Keratinocyte (primary cell): Measurements from ENCODE around the gene MLF1. TPM values are rescaled to one million over a fixed set of nuclear protein-coding genes. Genes with fewer than 3 reads are reported as not detected.

Experiments
- DNase-seq: peaks from one replicate; pipeline ENCODE4 v3.0.0-alpha.2; 2011; ENCODE audit warnings: low read depth, missing footprints, low spot score
- FAIRE-seq: peaks from 2 replicates; lab custom pipeline; 2011; peaks lifted over from hg19 to GRCh38; lab: Jason Lieb, UNC
- H2AFZ ChIP-seq: 2 replicates; pipeline ENCODE4 v1.6.0; 2012; ENCODE audit warnings: low read length, control low read depth, inconsistent platforms; ENCODE audit not compliant: control insufficient read depth
- H3K27ac ChIP-seq: 2 replicates; pipeline ENCODE4 v1.5.1; 2011; ENCODE audit warnings: low read length; ENCODE audit not compliant: control insufficient read depth, insufficient read depth
- H3K27me3 ChIP-seq: 3 replicates; pipeline ENCODE4 v1.6.0; 2011; ENCODE audit warnings: low read length; ENCODE audit not compliant: control insufficient read depth, insufficient read depth; ENCODE audit errors: extremely low read depth
- H3K36me3 ChIP-seq, 2 experiments: 2 replicates in 1 of 2; 3 replicates in 1 of 2; pipeline ENCODE4 v1.5.1; 2011; ENCODE audit warnings: low read length in 2 of 2, mild to moderate bottlenecking in 1 of 2; ENCODE audit not compliant: control insufficient read depth in 2 of 2, insufficient read depth in 2 of 2; ENCODE audit errors: extremely low read depth in 1 of 2
- H3K4me1 ChIP-seq: 3 replicates; pipeline ENCODE4 v1.5.1; 2011; ENCODE audit warnings: low read length; ENCODE audit not compliant: control insufficient read depth, insufficient read depth; ENCODE audit errors: extremely low read depth
- H3K4me2 ChIP-seq: 3 replicates; pipeline ENCODE4 v1.6.0; 2011; ENCODE audit warnings: low read depth, low read length; ENCODE audit not compliant: control insufficient read depth, insufficient read depth; ENCODE audit errors: extremely low read depth
- H3K4me3 ChIP-seq, 3 experiments: fragments of 200-600 bp in 1 of 3; sonication (generic) in 1 of 3; 2 replicates in 2 of 3; 3 replicates in 1 of 3; pipeline ENCODE4 v1.5.1; 2011 to 2016; ENCODE audit warnings: low read length in 3 of 3, mild to moderate bottlenecking in 3 of 3, control low read depth in 2 of 3, inconsistent platforms in 1 of 3, low read depth in 1 of 3, mixed read lengths in 1 of 3, mixed run types in 1 of 3, moderate library complexity in 1 of 3; ENCODE audit not compliant: control insufficient read depth in 2 of 3, insufficient read depth in 2 of 3; ENCODE audit errors: extremely low read depth in 1 of 3
- H3K79me2 ChIP-seq: 2 replicates; pipeline ENCODE4 v1.6.0; 2012; ENCODE audit warnings: low read length; ENCODE audit not compliant: control insufficient read depth, insufficient read depth
- H3K9ac ChIP-seq: 3 replicates; pipeline ENCODE4 v1.6.0; 2011; ENCODE audit warnings: low read length; ENCODE audit not compliant: control insufficient read depth, insufficient read depth; ENCODE audit errors: extremely low read depth
- H3K9me1 ChIP-seq: 3 replicates; pipeline ENCODE4 v1.6.0; 2011; ENCODE audit warnings: low read length; ENCODE audit not compliant: control insufficient read depth, insufficient read depth; ENCODE audit errors: extremely low read depth
- H3K9me3 ChIP-seq: 2 replicates; pipeline ENCODE4 v1.5.1; 2012; ENCODE audit warnings: low read depth, low read length; ENCODE audit not compliant: control insufficient read depth
- H4K20me1 ChIP-seq: 3 replicates; pipeline ENCODE4 v1.6.0; 2011; ENCODE audit warnings: low read length; ENCODE audit not compliant: control insufficient read depth, insufficient read depth; ENCODE audit errors: extremely low read depth
- CTCF ChIP-seq, 3 experiments: IDR thresholded peaks in 1 of 3; conservative IDR thresholded peaks in 1 of 3; optimal IDR thresholded peaks in 1 of 3; 2 replicates in 2 of 3; 3 replicates in 1 of 3; pipeline versions ENCODE3 to v1.5.1; 2011; ENCODE audit warnings: low read length in 3 of 3, mild to moderate bottlenecking in 3 of 3, moderate library complexity in 2 of 3, control low read depth in 1 of 3, inconsistent platforms in 1 of 3; ENCODE audit not compliant: insufficient read depth in 2 of 3; ENCODE audit errors: extremely low read depth in 1 of 3
- EZH2 ChIP-seq: IDR thresholded peaks from one replicate; pipeline ENCODE4 v1.6.1; 2012; ENCODE audit warnings: inconsistent platforms, mild to moderate bottlenecking, low read length, moderate library complexity
- dilution Hi-C: fragments of 300-500 bp; cut with MboI; formaldehyde crosslinking; loops from one replicate; pipeline ENCODE4 v1.7.0; 2020; ENCODE audit warnings: low sequenced_read_pairs; ENCODE audit not compliant: extremely low pct_ligation_motif_present
- polyA plus RNA-seq, 5 experiments: library from polyadenylated mRNA; depleted of rRNA in 3 of 5; stranded (reverse) in 3 of 5; stranded (forward) in 1 of 5; unstranded in 1 of 5; fragments of >200 nt; gene quantifications; 1 replicate in 1 of 5; 2 replicates in 3 of 5; 3 replicates in 1 of 5; pipeline versions ENCODE4 v1.2.1 to v1.2.3, GENCODE V29; 2011 to 2012; ENCODE audit warnings: missing spikeins in 2 of 5, low read depth in 1 of 5, low replicate concordance in 1 of 5

MLF1 gene
- polyA plus RNA-seq, 1 donor (not counting 4 experiments of a cell fraction or from before 2014, with no cell fraction given): 11.8 TPM

- Histone ChIP-seq H3K27ac (no peak overlapping the region), H3K9ac (no peak overlapping the region), H3K79me2 (peaks cover 25% of the 10 kb centered on the region), H3K27me3 (no peaks in the 10 kb centered on the region), H3K9me1 (no peaks in the 10 kb centered on the region), H3K4me2 (no peak overlapping the region), H3K9me3 (no peaks in the 10 kb centered on the region), H4K20me1 (no peaks in the 10 kb centered on the region), H3K4me3 (no peak overlapping the region), H2AFZ (no peak overlapping the region), H3K4me1 (peaks cover 6% of the 10 kb centered on the region), H3K36me3 (peaks cover 3 to 9% of the 10 kb centered on the region in 2 experiments)
- FAIRE-seq: no peak
- dilution Hi-C loops: no loop called here
- TF ChIP-seq CTCF (optimal IDR thresholded peaks at IDR 0.05 in 1 of 3, IDR thresholded peaks at IDR 0.05 in 1 of 3, conservative IDR thresholded peaks at IDR 0.05 in 1 of 3; ENCODE audit: extremely low read depth in 1 of 3, insufficient read depth in 2 of 3, low read length in 3 of 3) (no peak), EZH2 (no peak)
- no peak for DNase-seq
Observed at GRCh38 chr3:158642005-158642404, 71.0 kb downstream of the MLF1 start.

GRCh38 chr3:158642474-158643210 lies 71.6 kb downstream of the MLF1 start:
- Histone ChIP-seq H3K27me3 (no peaks in the 10 kb centered on the region), H3K79me2 (peaks cover 30% of the 10 kb centered on the region), H4K20me1 (no peaks in the 10 kb centered on the region), H3K9me1 (no peaks in the 10 kb centered on the region), H3K27ac (no peak overlapping the region), H2AFZ (peak overlapping the region; percentile 2), H3K36me3 (peaks cover 3 to 14% of the 10 kb centered on the region in 2 experiments), H3K9ac (no peak overlapping the region), H3K4me3 (no peak overlapping the region), H3K4me2 (no peak overlapping the region), H3K4me1 (peaks cover 6% of the 10 kb centered on the region), H3K9me3 (no peaks in the 10 kb centered on the region)
- dilution Hi-C loops: no loop called here
- TF ChIP-seq CTCF (optimal IDR thresholded peaks at IDR 0.05 in 1 of 3, IDR thresholded peaks at IDR 0.05 in 1 of 3, conservative IDR thresholded peaks at IDR 0.05 in 1 of 3; ENCODE audit: extremely low read depth in 1 of 3, insufficient read depth in 2 of 3, low read length in 3 of 3): no peak
- TF ChIP-seq EZH2: no peak
- FAIRE-seq: no peak
- no peak for DNase-seq
